Adrenal gland (tissue), 12 donors: ENCODE data around the gene ANKRD40CL. TPM values are rescaled to one million over a fixed set of nuclear protein-coding genes. Genes with fewer than 3 reads are reported as not detected.

Experiments used
- microRNA-seq, 3 donors: library from miRNA; unstranded; fragments of <30 nt; microRNA quantifications; one replicate each; pipeline ENCODE4, GENCODE V29; 2017 to 2020
- polyA plus RNA-seq, 3 donors: library from polyadenylated mRNA; stranded (reverse); fragments of 200-250 nt in 2 of 3; fragments of 350-450 nt in 1 of 3; fragmentation: Illumina TruSeq in 1 of 3; extraction: RNeasy Lipid Tissue Mini Kit (QIAGEN cat#74804) in 1 of 3; gene quantifications; one replicate each; pipeline ENCODE4 v1.2.3, GENCODE V29; 2013 to 2014
- small RNA-seq, 2 donors: library from RNA; depleted of rRNA; stranded (forward); fragments of <200 nt; gene quantifications; one replicate each; pipeline ENCODE3, GENCODE V24; 2016
- total RNA-seq, 9 donors: library from RNA; depleted of rRNA in 4 of 9; stranded (reverse); fragments of >200 nt in 4 of 9; fragments of 120-200 nt in 1 of 9; fragmentation: NEBNext Ultra II Directional in 1 of 9; extraction: Animal tissue kit (Norgen Biotek cat#: 25700) in 1 of 9; gene quantifications; one replicate each; pipeline versions ENCODE4 v1.1.0 to v1.2.4, GENCODE V29; 2013 to 2023
- donor health status: healthy with polysubstance abuse.
- donor health status: Bipolar disorder and iron deficiency.
- donor health status: DM: yes; HTN: yes; CAD: no.
- donor health status: DM: no; HTN: no; CAD: no.
- donor health status: DM: no; HTN: no; CAD: no.
- donor health status: DM: yes; HTN: yes; CAD: no.

The ANKRD40CL gene
- total and polyA plus RNA-seq, 12 donors = not detected

Small RNA genes within 50 kb of the gene (microRNA-seq; reads per million reads assigned to microRNA genes)
- 0 reads per million in 3 donors for gene MIR8059

Small RNA genes within 50 kb of the gene (small RNA-seq; reads per million reads assigned to genes)
- 0 reads per million in 2 donors for gene AC005921.1
- 0 reads per million in 2 donors for gene MIR8059

Other genes starting within 250 kb of the ANKRD40CL start
- gene EPN3, start 234.8 kb downstream of the ANKRD40CL start, total RNA-seq = 10 to 100 TPM in 7 of 9 donors, 1 to 10 TPM in 2; 1.7 to 96.1 (median 36.0) TPM
- 10 to 100 TPM in 2 of 3 donors, 1 to 10 TPM in 1; 1.2 to 32.3 (median 10.5) TPM for gene EPN3, start 234.8 kb downstream of the ANKRD40CL start, polyA plus RNA-seq
- gene SPATA20, start 220.3 kb downstream of the ANKRD40CL start, total RNA-seq = 100 to 1,000 TPM in 7 of 9 donors, 10 to 100 TPM in 2; 52.1 to 205 (median 151) TPM
- 100 to 1,000 TPM in 2 of 3 donors, 10 to 100 TPM in 1; 12.7 to 246 (median 150) TPM for gene SPATA20, start 220.3 kb downstream of the ANKRD40CL start, polyA plus RNA-seq
- 1 to 10 TPM in 1 of 9 donors, under 1 TPM in 7, not detected in 1; 0.06 to 2.6 (median 0.20) TPM for gene CACNA1G, start 206.8 kb downstream of the ANKRD40CL start, total RNA-seq
- under 1 TPM; 0.05 to 0.24 (median 0.07) TPM for gene CACNA1G, start 206.8 kb downstream of the ANKRD40CL start, polyA plus RNA-seq
- gene ABCC3, start 132.6 kb downstream of the ANKRD40CL start, total RNA-seq = 100 to 1,000 TPM in 8 of 9 donors, 1 to 10 TPM in 1; 7.2 to 422 (median 239) TPM
- 100 to 1,000 TPM; 164 to 448 (median 414) TPM for gene ABCC3, start 132.6 kb downstream of the ANKRD40CL start, polyA plus RNA-seq
- gene ANKRD40, start 59.6 kb downstream of the ANKRD40CL start, total RNA-seq = 10 to 100 TPM; 24.8 to 46.4 (median 40.3) TPM
- 10 to 100 TPM; 14.9 to 37.0 (median 18.7) TPM for gene ANKRD40, start 59.6 kb downstream of the ANKRD40CL start, polyA plus RNA-seq
- gene LUC7L3, start 47.9 kb downstream of the ANKRD40CL start, total RNA-seq = 100 to 1,000 TPM in 2 of 9 donors, 10 to 100 TPM in 7; 16.1 to 142 (median 75.2) TPM
- gene LUC7L3, start 47.9 kb downstream of the ANKRD40CL start, polyA plus RNA-seq = 100 to 1,000 TPM in 2 of 3 donors, 10 to 100 TPM in 1; 95.4 to 248 (median 112) TPM
- 1 to 10 TPM in 8 of 9 donors, under 1 TPM in 1; 0.95 to 4.3 (median 1.5) TPM for gene WFIKKN2, start 68.1 kb upstream of the ANKRD40CL start, total RNA-seq
- gene WFIKKN2, start 68.1 kb upstream of the ANKRD40CL start, polyA plus RNA-seq = 1 to 10 TPM in 2 of 3 donors, under 1 TPM in 1; 0.81 to 1.4 (median 1.4) TPM
- 100 to 1,000 TPM in 4 of 9 donors, 10 to 100 TPM in 5; 22.4 to 332 (median 81.5) TPM for gene TOB1, start 98.8 kb upstream of the ANKRD40CL start, total RNA-seq
- gene TOB1, start 98.8 kb upstream of the ANKRD40CL start, polyA plus RNA-seq = 10 to 100 TPM; 42.9 to 75.4 (median 49.3) TPM